ENCODE data around the gene TTC4.

- TF ChIP-seq CTCF (IDR thresholded peaks at IDR 0.05) = no peak
- no peak for TF ChIP-seq POLR2A (IDR thresholded peaks at IDR 0.05)
These were observed 51.1 kb downstream of the TTC4 start for GRCh38 chr1:54766726-54767125.
